Measurements from ENCODE around the gene RAD51B. TPM values are rescaled to one million over a fixed set of nuclear protein-coding genes. Genes with fewer than 3 reads are reported as not detected.
"Not testable (repeated sequence)": the region's sequence is repeated elsewhere in the genome, so short reads cannot be mapped to it uniquely, and the experiment has no call there.

Gene RAD51B
- total RNA-seq, 2 experiments from 2014 or later, result 27.4 to 31.6 TPM

DNA sequence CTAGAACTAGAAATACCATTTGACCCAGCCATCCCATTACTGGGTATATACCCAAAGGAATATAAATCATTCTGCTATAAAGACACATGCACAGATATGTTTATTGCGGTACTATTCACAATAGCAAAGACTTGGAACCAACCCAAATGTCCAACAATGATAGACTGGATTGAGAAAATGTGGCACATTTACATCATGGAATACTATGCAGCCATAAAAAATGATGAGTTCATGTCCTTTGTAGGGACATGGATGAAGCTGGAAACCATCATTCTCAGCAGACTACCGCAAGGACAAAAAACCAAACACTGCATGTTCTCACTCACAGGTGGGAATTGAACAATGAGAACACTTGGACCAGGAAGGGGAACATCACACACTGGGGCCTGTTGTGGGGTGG is 229.2 kb downstream of the RAD51B start:
- H3K4me3 Mint-ChIP-seq, H3K27ac Mint-ChIP-seq, H3K9me3 Mint-ChIP-seq, H3K36me3 Mint-ChIP-seq, H3K27me3 Mint-ChIP-seq, H3K4me1 Mint-ChIP-seq, DNase-seq: not testable (repeated sequence)

DNA sequence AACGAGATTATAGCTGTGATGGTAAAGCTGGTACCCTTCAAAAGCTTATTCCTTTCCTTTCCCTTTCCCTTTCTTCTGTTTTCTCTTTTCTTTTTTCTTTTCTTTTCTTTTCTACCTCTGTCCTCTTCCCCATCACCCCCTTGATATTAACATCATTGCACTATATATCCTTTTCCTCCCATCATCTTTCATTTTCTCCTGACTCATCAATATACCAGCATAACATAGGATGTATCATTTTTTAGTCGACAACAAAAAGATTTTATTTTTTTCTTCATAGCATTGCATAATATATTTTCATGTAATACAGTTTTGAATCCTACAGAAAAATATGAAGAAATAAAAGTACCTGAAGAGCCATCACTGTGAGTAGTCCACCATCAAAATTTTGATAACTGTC is 230.6 kb downstream of the RAD51B start:
- H3K36me3 Mint-ChIP-seq, result peaks cover 9% of the 10 kb centered on the region
- H3K27me3 Mint-ChIP-seq, result no peaks in the 10 kb centered on the region
- H3K9me3 Mint-ChIP-seq, result peaks cover 1% of the 10 kb centered on the region
- no peak for DNase-seq
- H3K4me3 Mint-ChIP-seq, result no peak overlapping the region
- no peak overlapping the region for H3K27ac Mint-ChIP-seq
- H3K4me1 Mint-ChIP-seq, result no peaks in the 10 kb centered on the region

DNA sequence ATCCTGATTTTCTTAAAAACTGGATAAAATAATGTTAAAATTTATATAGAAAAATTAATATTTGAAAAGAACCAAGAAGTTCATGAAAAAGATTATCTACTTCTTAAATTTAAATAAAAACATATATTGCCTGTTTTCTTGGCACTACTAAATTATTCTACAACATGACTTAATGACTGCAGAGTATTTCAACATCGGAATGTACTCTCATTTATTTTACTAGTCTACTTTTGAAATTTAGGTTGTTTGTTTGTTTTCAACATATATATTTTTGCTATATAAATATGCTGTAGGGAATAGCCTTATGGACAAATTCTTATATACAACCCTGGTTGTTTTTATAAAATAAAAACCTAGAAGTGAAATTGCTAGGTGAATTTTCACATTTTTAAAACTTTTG is 231.6 kb downstream of the RAD51B start:
- Mint-ChIP-seq H3K9me3 (peaks cover 1% of the 10 kb centered on the region), H3K36me3 (peaks cover 8% of the 10 kb centered on the region), H3K4me3 (no peak overlapping the region), H3K27ac (no peak overlapping the region), H3K4me1 (no peaks in the 10 kb centered on the region), H3K27me3 (no peaks in the 10 kb centered on the region)
- DNase-seq, result no peak

DNA sequence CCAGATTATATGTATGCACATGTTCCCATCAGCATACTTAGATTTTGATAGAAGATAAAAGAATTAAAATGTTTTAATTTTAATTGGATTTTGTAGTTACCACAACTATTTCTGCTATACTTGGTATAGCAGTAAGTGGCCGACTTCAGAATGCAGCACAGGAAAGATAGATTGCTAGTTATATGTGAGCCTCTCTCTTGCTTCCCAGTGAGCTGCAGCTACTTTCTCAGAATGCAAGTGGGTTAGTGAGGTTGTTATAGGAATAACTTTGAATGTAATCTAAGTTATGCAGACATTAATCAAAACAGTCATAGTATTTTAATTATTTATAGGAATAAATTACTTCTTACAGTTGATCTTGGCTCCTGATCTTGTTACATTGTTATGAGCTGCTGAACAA is 240.6 kb downstream of the RAD51B start:
- Mint-ChIP-seq H3K27me3 (no peaks in the 10 kb centered on the region), H3K36me3 (peaks cover 25% of the 10 kb centered on the region), H3K9me3 (peaks cover 22% of the 10 kb centered on the region), H3K27ac (no peak overlapping the region), H3K4me3 (no peak overlapping the region), H3K4me1 (no peaks in the 10 kb centered on the region)
- DNase-seq, result no peak

DNA sequence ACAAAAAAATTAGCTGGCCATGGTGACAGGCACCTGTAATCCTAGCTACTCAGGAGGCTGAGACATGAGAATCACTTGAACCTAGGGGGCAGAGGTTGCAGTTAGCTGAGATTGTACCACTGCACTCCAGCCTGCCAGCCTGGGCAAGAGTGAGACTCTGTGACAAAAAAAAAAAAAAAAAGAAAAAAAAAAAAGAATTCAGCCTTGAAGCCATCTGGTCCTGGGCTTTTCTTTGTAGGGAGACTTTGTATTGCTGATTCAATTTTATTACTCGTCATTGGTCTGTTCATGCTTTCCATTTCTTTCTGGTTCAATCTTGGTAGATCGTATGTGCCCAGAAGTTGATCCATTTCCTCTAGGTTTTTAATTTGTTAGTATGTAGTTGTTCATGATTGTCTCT is 243.1 kb downstream of the RAD51B start:
- H3K36me3 Mint-ChIP-seq, result peaks cover 25% of the 10 kb centered on the region
- no peak overlapping the region for H3K27ac Mint-ChIP-seq
- no peak overlapping the region for H3K4me3 Mint-ChIP-seq
- peaks cover 22% of the 10 kb centered on the region for H3K9me3 Mint-ChIP-seq
- no peaks in the 10 kb centered on the region for H3K27me3 Mint-ChIP-seq
- H3K4me1 Mint-ChIP-seq, result no peaks in the 10 kb centered on the region
- DNase-seq, result no peak

DNA sequence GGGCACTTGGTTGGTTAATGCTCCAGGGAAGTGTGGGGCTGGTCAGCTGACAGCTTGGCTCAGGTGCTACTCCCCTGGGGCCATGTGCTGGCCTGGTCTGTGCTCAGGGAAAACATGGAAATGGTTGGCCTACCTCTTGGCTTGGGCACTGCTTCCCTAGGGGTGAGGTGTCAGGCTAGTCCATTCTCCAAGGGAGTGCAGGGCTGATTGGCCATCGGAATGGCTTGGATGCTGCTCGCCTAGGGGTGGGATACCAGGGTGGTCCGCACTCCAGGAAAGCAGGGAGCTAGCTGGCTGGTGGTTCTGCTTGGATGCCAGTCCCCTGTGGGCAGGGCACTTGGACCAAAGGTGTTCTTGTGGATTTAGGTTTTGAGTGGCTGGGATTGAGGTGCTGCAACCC is 245.7 kb downstream of the RAD51B start:
- Mint-ChIP-seq H3K4me1 (no peaks in the 10 kb centered on the region), H3K4me3 (no peak overlapping the region), H3K27ac (no peak overlapping the region), H3K27me3 (no peaks in the 10 kb centered on the region), H3K9me3 (peaks cover 32% of the 10 kb centered on the region), H3K36me3 (peaks cover 36% of the 10 kb centered on the region)
- no peak for DNase-seq

DNA sequence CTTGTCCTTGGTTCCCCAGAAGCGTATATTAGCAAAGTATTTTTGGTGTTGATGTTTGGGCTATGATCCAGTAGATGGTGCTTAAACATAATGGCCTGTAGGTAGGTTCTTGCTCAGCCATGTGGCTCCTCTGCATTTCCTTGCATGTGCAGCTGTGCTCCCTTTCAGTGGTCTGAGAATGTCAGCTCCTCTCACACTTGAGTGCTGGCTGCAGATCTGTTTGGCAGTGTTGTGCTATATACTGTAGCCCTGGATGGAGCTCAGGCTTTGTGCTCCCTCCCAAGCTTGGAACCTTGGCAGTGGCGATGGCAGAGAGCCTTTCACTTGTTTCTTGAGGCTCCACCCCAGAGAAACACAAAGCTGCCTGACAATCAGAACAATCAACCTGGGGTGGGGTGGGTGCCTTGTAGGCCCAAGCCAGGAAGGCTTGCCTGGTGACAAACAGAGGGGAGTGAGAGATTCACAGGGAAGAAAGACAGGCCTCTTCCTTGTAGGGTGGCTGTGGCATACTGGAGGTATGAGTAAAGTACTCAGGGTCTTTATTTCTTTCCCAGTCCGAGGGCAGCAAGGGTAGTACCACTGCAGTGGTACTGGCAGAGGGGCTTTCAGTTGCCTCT is 255.3 kb downstream of the RAD51B start:
- DNase-seq, result no peak
- no peak overlapping the region for H3K27ac Mint-ChIP-seq
- H3K4me1 Mint-ChIP-seq, result peaks cover 2% of the 10 kb centered on the region
- H3K9me3 Mint-ChIP-seq, result peaks cover 32% of the 10 kb centered on the region
- peaks cover 33% of the 10 kb centered on the region for H3K36me3 Mint-ChIP-seq
- no peak overlapping the region for H3K4me3 Mint-ChIP-seq
- no peaks in the 10 kb centered on the region for H3K27me3 Mint-ChIP-seq

DNA sequence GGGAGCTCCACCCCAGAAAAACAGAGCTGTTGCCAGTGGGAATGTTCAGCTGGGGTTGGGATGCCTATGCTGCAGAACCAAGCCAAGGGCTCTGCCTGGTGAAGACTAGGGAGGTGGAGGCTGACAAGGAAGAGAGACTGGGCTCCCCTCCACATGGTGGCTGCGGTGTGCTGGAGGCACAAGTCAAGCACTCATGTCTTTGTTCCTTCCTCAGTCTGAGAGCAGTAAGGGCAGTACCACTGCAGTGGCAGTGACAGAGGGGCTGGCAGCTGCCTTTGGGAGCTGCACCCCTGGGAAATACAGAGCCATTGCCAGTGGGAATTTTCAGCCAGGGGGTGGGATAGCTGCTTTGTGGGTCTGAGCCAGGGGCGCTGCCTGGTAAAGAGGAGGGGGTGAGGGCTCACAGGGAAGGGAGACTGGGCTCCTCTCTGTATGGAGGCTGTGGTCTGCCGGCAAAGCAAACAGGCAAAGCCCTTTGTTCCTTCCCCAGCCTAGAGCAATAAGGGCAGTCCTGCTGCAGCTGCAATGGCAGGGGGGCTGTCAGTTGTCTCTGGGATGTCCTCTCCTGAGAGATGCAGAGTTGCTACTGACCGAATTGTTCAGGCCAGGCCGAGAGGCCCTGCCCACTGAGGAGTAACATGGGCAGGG is 255.9 kb downstream of the RAD51B start:
- Mint-ChIP-seq H3K4me1 (peaks cover 2% of the 10 kb centered on the region), H3K36me3 (peaks cover 27% of the 10 kb centered on the region), H3K9me3 (peaks cover 26% of the 10 kb centered on the region), H3K27me3 (no peaks in the 10 kb centered on the region), H3K4me3 (no peak overlapping the region), H3K27ac (no peak overlapping the region)
- DNase-seq, result no peak

DNA sequence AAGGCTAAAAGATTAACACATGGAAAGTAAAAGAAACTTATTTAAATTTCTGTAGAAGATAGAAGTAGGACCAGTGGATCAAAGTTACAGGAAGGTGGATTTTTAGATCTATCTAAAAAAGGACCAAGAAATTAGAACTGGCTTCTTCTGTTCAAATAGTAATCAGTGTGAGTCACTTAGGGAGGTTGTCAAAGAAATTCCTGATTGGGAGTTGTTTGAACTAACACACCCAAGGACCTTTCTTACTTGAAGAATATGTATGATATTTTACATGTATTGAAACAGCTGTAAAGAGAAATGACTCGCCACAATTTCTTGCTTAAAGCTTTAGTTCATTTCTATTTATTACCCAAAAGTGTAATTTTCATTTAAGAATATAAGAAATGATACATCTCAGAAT is 256.9 kb downstream of the RAD51B start:
- Mint-ChIP-seq H3K4me3 (no peak overlapping the region), H3K27ac (no peak overlapping the region)
- DNase-seq, result no peak

DNA sequence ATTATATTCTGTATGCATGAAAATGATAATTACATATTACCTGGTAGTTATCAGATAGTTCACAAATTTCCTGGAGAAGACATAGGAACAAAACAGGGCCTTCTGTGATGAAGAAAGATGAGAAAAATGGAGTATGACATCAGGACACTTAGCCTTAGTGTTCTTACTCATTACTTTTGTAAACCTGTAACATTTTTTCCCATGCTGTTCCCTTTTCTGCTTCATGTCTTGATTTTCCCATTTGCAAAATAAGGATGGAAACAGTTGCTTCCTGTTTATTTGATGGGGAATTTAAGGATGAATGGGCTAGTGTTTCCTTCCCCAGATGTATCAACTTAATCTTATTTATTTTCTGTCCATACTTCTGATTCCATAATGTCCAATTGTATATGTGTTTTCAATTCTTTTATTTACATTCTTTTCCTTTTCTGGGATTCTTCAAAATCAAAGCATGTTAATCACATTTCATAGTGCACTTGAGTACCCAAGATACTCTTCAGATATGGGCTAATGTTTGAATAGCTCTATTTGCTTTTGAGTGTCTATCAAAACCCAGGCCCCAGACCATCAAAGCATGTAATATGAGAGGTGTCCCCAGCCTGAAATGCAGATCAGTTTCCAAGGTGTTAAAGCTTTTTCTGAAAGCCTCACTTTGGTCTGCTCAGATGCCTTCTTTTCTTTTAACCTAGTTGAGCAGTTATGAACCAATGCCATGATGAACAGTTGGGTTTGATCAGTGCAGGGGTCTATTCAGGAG is 260.5 kb downstream of the RAD51B start:
- no peak for DNase-seq
- Mint-ChIP-seq H3K9me3 (no peaks in the 10 kb centered on the region), H3K4me3 (no peak overlapping the region), H3K27ac (no peak overlapping the region), H3K4me1 (peaks cover 6% of the 10 kb centered on the region), H3K36me3 (peaks cover under 1% of the 10 kb centered on the region), H3K27me3 (no peaks in the 10 kb centered on the region)

More for the DNA sequence above, 256.9 kb downstream of the RAD51B start:
- H3K36me3 Mint-ChIP-seq, result peaks cover 21% of the 10 kb centered on the region
- no peaks in the 10 kb centered on the region for H3K27me3 Mint-ChIP-seq
- peaks cover 21% of the 10 kb centered on the region for H3K9me3 Mint-ChIP-seq
- peaks cover 4% of the 10 kb centered on the region for H3K4me1 Mint-ChIP-seq

DNA sequence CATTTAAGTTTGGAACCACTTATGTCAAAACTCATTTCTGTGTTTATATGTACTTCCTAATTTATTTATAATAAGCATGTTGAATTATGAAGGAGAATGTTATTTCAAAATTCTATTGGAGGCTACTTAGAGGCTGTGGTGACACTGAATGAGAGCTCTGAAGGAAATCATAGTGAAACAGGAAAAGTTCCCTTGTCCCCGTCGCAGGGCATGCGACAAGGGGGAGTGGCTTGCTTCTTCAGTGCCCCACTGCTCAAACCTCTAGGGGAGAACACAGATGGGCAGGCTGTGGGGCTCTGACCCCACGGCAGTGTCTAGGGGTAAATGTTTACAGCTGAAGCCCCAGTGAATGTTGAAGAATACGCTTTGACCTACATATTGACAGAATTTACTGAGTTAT is 261.9 kb downstream of the RAD51B start:
- Mint-ChIP-seq H3K4me3 (no peak overlapping the region), H3K9me3 (no peaks in the 10 kb centered on the region), H3K4me1 (peaks cover 10% of the 10 kb centered on the region), H3K27me3 (no peaks in the 10 kb centered on the region), H3K27ac (no peak overlapping the region), H3K36me3 (peaks cover 3% of the 10 kb centered on the region)
- DNase-seq, result no peak

DNA sequence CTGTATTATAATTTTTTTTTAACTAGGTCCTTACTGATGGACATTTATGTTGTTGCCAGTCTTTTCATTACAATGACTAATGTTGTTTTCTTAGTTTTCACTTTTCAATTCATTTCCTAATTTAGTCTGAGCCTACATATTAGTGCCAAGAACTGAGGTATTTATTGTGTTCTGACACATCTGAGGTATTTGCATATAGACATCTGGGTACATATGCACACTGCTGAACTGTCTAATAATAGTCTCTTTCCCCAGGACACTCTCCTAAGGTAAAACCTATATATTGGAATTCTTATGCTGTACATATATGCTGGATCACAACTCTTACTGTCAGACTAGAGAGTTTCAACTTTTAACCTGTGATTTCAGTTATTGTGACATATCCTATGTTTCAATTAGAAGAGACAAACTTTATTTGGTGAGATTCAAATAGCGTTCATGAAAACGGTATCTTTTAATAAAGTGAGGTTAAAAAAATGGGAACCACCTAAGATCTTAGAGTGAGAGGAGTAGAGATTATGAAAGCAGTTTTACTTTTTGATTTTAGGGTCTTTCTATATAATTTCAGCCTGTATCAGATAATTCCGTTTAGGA is 263.2 kb downstream of the RAD51B start:
- Mint-ChIP-seq H3K27me3 (no peaks in the 10 kb centered on the region), H3K9me3 (no peaks in the 10 kb centered on the region), H3K4me3 (no peak overlapping the region), H3K4me1 (peaks cover 10% of the 10 kb centered on the region), H3K36me3 (peaks cover 3% of the 10 kb centered on the region), H3K27ac (no peak overlapping the region)
- DNase-seq, result no peak

DNA sequence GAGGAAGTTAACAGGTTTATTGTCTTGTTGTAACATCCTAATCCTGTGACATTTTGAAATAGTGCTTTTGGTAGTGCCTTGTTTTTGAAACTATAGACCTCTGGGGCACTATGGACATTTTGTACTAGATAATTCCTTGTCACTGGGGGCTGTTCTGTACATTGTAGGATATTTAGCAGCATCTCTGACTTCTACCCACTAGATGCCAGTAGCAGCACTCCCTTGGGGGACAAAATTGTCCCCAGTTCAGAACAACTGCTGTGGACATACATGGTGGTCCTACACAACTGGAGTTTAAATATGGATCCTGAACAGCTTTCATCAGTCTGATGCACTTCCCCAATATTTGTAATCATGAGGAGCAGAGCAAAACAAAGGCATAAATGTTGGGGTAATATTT is 264.7 kb downstream of the RAD51B start:
- Mint-ChIP-seq H3K4me3 (no peak overlapping the region), H3K9me3 (no peaks in the 10 kb centered on the region), H3K4me1 (peaks cover 20% of the 10 kb centered on the region), H3K27ac (no peak overlapping the region), H3K36me3 (peaks cover 3% of the 10 kb centered on the region), H3K27me3 (no peaks in the 10 kb centered on the region)
- no peak for DNase-seq

DNA sequence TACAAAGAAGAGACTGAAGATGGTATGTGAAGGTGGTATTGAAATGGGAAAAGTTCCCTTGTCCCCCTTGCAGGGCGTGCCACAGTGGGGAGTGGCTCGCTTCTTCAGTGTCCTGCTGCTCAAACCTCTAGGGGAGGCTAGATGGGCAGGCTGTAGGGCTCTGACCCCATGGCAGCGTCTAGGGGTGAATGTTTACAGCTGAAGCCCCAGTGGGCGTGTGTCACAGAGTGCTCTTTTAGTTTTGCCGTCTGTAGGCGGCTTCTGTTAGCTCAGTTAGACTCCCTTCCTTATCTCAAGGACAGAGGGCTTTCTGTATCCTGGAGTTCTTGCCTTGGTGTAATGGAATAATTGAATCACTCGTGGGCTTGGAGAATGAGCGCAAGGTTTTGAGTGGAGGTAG is 266.2 kb downstream of the RAD51B start:
- DNase-seq, result no peak
- H3K4me1 Mint-ChIP-seq, result peaks cover 20% of the 10 kb centered on the region
- no peak overlapping the region for H3K27ac Mint-ChIP-seq
- H3K36me3 Mint-ChIP-seq, result peaks cover 3% of the 10 kb centered on the region
- H3K9me3 Mint-ChIP-seq, result no peaks in the 10 kb centered on the region
- no peak overlapping the region for H3K4me3 Mint-ChIP-seq
- H3K27me3 Mint-ChIP-seq, result no peaks in the 10 kb centered on the region

DNA sequence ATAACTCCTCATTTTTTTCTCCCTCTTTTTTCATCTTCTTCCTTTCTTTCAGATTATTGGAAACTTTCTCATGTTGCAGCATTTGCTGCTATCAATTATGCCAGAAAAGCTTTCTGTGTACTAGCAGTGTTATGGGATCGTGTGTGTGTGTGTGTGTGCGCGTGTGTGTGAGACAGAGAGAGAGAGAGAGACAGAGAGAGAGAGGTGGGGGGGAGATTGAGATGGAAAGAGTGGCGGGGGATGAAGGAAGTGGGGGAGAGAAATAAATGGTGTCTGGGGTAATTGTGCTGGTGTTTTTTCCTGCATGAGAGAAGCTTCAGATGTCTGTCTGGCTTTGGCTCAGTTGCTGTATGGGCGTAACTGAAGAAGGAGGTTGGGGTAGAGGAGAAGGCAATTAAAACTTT is 268.9 kb downstream of the RAD51B start:
- H3K4me1 Mint-ChIP-seq, result peaks cover 16% of the 10 kb centered on the region
- no peak for DNase-seq
- no peak overlapping the region for H3K4me3 Mint-ChIP-seq
- peaks cover 11% of the 10 kb centered on the region for H3K36me3 Mint-ChIP-seq
- H3K27ac Mint-ChIP-seq, result no peak overlapping the region
- H3K9me3 Mint-ChIP-seq, result no peaks in the 10 kb centered on the region
- H3K27me3 Mint-ChIP-seq, result no peaks in the 10 kb centered on the region
